Mesodermal cell (in vitro differentiated cells): ENCODE results near the gene DAZAP1.

Source experiments
- H3K27ac ChIP-seq: 2 replicates; pipeline ENCODE4 v1.7.0; 2013; ENCODE audit warnings: mild to moderate bottlenecking, low read depth, low read length, moderate library complexity; ENCODE audit not compliant: severe bottlenecking
- H3K36me3 ChIP-seq: 2 replicates; pipeline ENCODE4 v1.7.1; 2013; ENCODE audit warnings: mild to moderate bottlenecking, low read length, moderate library complexity; ENCODE audit not compliant: control insufficient read depth, insufficient read depth
- H3K4me1 ChIP-seq: one replicate; pipeline ENCODE4 v1.7.1; 2013; ENCODE audit warnings: mild to moderate bottlenecking, low read length; ENCODE audit not compliant: insufficient read depth, control insufficient read depth, poor library complexity, severe bottlenecking
- H3K4me3 ChIP-seq: 2 replicates; pipeline ENCODE4 v1.7.0; 2013; ENCODE audit warnings: low read length, control low read depth, mild to moderate bottlenecking; ENCODE audit not compliant: insufficient read depth, poor library complexity, severe bottlenecking; ENCODE audit errors: extremely low read depth
- H3K9me3 ChIP-seq: 2 replicates; pipeline ENCODE4 v1.7.1; 2013; ENCODE audit warnings: mild to moderate bottlenecking, low read length, moderate library complexity; ENCODE audit not compliant: control insufficient read depth
- WGBS, 2 experiments: methylation state at CpG; one replicate each; pipeline ENCODE4 v1.1.5; 2013; ENCODE audit warnings: missing lambda C conversion rate in 2 of 2; ENCODE audit not compliant: insufficient coverage in 2 of 2; 5-methylcytosine and 5-hydroxymethylcytosine counted together

DAZAP1 gene

DNA sequence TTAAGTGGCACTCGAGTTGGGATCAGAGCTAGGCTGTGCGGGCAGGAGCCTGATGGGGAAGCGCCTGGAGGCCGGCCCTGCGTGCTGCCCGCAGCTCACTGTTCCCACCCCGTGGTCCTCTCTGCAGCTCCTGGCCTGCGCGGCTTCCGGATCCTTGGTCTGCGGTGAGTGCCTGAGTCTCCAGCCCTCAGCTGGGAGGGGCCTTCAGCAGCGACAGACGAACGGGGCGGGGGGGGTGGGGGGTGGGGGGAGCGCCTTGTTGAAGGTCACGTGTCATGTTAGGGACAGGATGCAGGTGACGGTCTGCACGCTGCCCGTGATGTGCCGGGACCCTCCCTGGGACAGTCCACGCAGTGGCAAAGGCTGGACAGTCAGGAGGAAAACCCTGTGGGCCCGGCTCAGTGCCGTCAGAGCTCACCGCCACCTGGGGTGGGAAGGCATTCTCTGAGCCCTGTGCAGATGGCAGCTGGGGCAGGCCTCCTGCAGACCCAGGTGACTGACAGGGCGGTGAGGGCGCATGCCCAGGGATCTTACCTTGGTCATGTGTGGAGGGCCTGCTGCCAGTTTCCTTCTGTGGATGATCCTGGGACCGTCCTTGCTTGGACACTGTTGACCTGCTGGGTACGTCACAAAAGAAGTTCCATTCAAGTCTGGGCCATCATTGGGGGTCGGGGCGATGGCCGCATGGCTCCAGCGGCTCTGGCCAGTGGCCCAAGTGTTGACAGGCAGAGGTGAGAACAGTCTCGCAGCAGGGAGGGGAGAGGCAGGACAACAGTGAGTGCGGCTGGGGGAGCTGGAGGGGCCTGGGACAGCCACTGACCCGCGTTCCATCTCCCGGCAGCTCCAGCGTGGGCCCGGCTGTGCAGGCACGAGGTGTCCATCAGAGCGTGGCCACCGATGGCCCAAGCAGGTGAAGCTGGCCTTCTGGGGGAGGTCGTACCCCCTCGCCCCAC is 19.4 kb upstream of the DAZAP1 start:
- WGBS, 2 experiments = 86 to 95% methylated on average over 22 to 33 of the region's 45 CpGs
- Histone ChIP-seq H3K36me3 (peaks cover 36% of the 10 kb centered on the region), H3K9me3 (no peaks in the 10 kb centered on the region), H3K27ac (no peak overlapping the region), H3K4me1 (no peaks in the 10 kb centered on the region), H3K4me3 (no peak overlapping the region)

GRCh38 chr19:1388637-1389026 is 18.8 kb upstream of the DAZAP1 start:
- H3K36me3 ChIP-seq = peaks cover 41% of the 10 kb centered on the region
- 92 to 94% methylated on average over 15 to 17 of the region's 17 CpGs for WGBS, 2 experiments
- no peak overlapping the region for H3K4me3 ChIP-seq
- no peaks in the 10 kb centered on the region for H3K9me3 ChIP-seq
- no peaks in the 10 kb centered on the region for H3K4me1 ChIP-seq
- no peak overlapping the region for H3K27ac ChIP-seq

DNA sequence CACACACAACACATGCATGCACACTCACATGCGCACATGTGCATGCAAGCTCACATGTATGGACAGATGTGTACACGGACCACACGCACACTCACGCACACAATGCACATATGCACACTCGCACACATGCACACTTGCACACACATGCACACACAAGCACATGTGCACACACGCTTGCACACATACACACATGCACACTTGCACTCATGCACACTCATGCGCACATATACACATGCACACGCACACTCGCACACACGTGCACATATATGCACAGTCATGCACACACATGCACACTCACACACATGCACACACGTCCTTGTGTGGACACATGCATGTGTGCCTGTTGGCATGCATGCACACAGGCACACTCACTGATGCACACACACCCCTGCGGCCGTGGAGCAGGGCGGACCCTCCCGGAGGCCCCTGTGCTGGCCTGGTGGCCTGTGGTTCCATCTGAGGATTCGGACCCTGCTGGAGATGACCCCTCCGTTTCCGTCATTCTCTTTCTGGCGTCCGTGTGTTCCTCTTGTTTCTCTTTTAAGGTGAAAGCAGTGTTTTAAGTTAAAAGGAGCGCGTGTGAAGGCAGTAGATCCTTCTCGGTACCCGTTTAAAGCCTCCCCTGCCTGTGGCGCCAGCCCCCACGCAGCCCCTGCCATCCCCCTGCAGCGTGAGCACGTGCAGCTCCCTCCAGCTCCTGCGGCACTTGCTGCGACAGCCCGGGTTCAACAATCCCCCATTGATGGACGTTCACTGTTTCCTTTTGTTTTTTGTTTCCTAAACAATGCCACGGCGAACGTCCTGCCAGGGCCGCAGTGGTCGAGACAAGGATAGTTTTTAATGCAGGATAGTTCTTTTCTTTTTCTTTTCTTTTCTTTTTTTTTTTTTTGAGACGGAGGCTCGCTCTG is 18.1 kb upstream of the DAZAP1 start:
- H3K4me3 ChIP-seq = no peak overlapping the region
- peaks cover 45% of the 10 kb centered on the region for H3K36me3 ChIP-seq
- WGBS, 2 experiments = 95 to 96% methylated on average over 30 to 36 of the region's 39 CpGs
- no peaks in the 10 kb centered on the region for H3K4me1 ChIP-seq
- H3K9me3 ChIP-seq = no peaks in the 10 kb centered on the region
- H3K27ac ChIP-seq = no peak overlapping the region

DNA sequence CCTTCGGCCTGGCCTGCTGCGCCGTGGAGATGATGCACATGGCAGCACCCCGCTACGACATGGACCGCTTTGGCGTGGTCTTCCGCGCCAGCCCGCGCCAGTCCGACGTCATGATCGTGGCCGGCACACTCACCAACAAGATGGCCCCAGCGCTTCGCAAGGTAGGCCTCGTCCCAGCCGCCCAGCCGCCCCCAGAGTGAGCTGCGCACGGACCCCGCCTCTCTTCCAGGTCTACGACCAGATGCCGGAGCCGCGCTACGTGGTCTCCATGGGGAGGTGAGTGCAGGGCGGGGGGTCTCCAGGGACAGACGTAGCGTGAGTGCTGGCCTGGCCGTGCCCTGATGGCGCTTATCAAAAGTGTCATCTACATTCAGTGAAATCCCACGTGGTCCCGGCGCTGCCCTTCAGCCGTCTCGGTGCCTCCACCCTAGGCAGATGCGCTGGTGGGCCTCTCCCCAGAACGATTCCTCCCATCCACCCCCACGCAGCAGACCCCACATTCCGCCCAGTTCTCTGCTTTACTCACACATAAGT is 16.4 kb upstream of the DAZAP1 start:
- Histone ChIP-seq H3K9me3 (no peaks in the 10 kb centered on the region), H3K4me3 (no peak overlapping the region), H3K27ac (no peak overlapping the region), H3K36me3 (peaks cover 49% of the 10 kb centered on the region), H3K4me1 (no peaks in the 10 kb centered on the region)
- WGBS, 2 experiments = 92 to 93% methylated on average over 37 to 40 of the region's 42 CpGs

- Histone ChIP-seq H3K36me3 (peaks cover 49% of the 10 kb centered on the region), H3K4me3 (no peak overlapping the region), H3K27ac (no peak overlapping the region), H3K4me1 (no peaks in the 10 kb centered on the region), H3K9me3 (no peaks in the 10 kb centered on the region)
- 96 to 98% methylated on average over 10 of the region's 15 CpGs for WGBS, 2 experiments
These were observed 15.0 kb upstream of the DAZAP1 start for GRCh38 chr19:1392407-1392806.

- Histone ChIP-seq H3K9me3 (no peaks in the 10 kb centered on the region), H3K36me3 (peaks cover 55% of the 10 kb centered on the region), H3K4me1 (no peaks in the 10 kb centered on the region), H3K4me3 (no peak overlapping the region), H3K27ac (no peak overlapping the region)
- 96 to 97% methylated on average over 36 of the region's 37 CpGs for WGBS, 2 experiments
These were observed 14.4 kb upstream of the DAZAP1 start for GRCh38 chr19:1392939-1393530.

- H3K27ac ChIP-seq = no peak overlapping the region
- no peaks in the 10 kb centered on the region for H3K4me1 ChIP-seq
- WGBS, 2 experiments = 93% methylated on average over 16 to 17 of the region's 17 CpGs
- H3K9me3 ChIP-seq = no peaks in the 10 kb centered on the region
- H3K4me3 ChIP-seq = no peak overlapping the region
- peaks cover 57% of the 10 kb centered on the region for H3K36me3 ChIP-seq
These were observed 13.5 kb upstream of the DAZAP1 start for GRCh38 chr19:1393841-1394240.

GRCh38 chr19:1394252-1395193 is 12.9 kb upstream of the DAZAP1 start:
- H3K4me1 ChIP-seq = no peaks in the 10 kb centered on the region
- WGBS, 2 experiments = 74 to 88% methylated on average over 29 to 31 of the region's 43 CpGs
- H3K4me3 ChIP-seq = no peak overlapping the region
- no peak overlapping the region for H3K27ac ChIP-seq
- peaks cover 52% of the 10 kb centered on the region for H3K36me3 ChIP-seq
- no peaks in the 10 kb centered on the region for H3K9me3 ChIP-seq

DNA sequence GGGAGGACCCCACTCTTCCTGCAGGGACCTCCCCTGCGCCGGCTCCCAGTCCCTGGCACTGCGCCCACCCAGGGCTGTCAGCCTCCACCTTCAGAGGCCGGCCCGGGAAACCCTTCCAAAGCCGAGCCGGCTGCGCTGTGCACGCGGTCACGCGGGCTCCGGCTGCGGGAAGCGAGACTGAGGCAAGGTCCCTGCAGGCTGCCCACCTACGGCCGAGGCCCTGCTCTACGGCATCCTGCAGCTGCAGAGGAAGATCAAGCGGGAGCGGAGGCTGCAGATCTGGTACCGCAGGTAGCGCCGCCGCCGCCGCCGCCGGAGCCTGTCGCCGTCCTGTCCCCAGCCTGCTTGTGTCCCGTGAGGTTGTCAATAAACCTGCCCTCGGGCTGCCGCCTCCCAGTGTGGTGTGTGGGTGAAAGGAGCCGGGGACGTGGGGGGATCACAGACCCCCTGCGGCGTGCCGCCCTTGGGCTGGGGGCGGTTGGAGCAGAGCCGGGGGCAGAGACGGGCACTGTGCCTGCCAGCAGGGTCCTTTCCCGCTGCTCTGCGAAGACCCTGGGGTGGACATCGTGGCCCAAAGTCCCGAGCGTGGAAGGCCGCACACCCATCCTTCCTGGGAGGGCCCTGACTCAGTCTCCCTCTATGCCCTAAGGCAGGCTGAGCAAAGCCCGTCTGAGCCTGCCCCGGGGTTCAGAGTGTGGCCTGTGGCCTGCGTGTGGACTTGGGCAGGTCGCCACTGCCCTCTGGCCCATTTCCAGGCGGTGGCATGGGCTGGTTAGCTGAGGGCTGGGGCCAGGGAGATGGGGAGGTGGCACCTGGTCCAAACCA is 12.0 kb upstream of the DAZAP1 start:
- H3K9me3 ChIP-seq = no peaks in the 10 kb centered on the region
- WGBS, 2 experiments = 95 to 96% methylated on average over 35 to 46 of the region's 52 CpGs
- H3K4me1 ChIP-seq = peaks cover 2% of the 10 kb centered on the region
- H3K4me3 ChIP-seq = no peak overlapping the region
- peaks cover 47% of the 10 kb centered on the region for H3K36me3 ChIP-seq
- no peak overlapping the region for H3K27ac ChIP-seq
